Heart left ventricle (tissue), 13 donors: Measurements from ENCODE around the gene TEN1.

Experiments
- CTCF ChIP-seq, 12 donors: fragments of 200-600 bp; sonication (generic) in 4 of 12; IDR thresholded peaks; one replicate each; pipeline versions ENCODE4 v1.5.0 to v1.8.0; 2018 to 2022; ENCODE audit warnings: antibody characterized with exemption in 12 of 12, mild to moderate bottlenecking in 5 of 12
- POLR2A ChIP-seq, 2 donors: fragments of 450-650 bp; IDR thresholded peaks; one replicate each; pipeline ENCODE4 v1.6.1; 2017; ENCODE audit warnings: antibody characterized with exemption in 2 of 2, mild to moderate bottlenecking in 2 of 2, moderate library complexity in 2 of 2
- donor health status: ischemic (EF 13 %, LVEDD 7.1; RV severe dilation, severe dysfunction).
- donor health status: DM: no; HTN: yes; CAD: no.
- donor health status: DM: no; HTN: no; CAD: no.
- donor health status: ischemic (EF 25% LVEDD 6.9; RV normal size, moderate dysfunction).
- donor health status: ischemic (EF 25% LVEDD 5.7; RV mildly dilated, moderate dysfunction).
- donor health status: ischemic (EF 35%, LVEDD 5.7; RV mildly dilated, moderate dysfunction).
- donor health status: nonischemic (EF 11% LVEDD 7.7; RV severe dilation, severe dysfunction).
- donor health status: DM: yes; HTN: yes; CAD: no.
- donor health status: PGD.
- donor health status: ischemic (EF 29% LVEDD 5.4; RV normal size, mild dysfunction).
- donor health status: nonischemic (EF 23%, LVEDD 6.1; RV moderate dilation, normal function).

DNA sequence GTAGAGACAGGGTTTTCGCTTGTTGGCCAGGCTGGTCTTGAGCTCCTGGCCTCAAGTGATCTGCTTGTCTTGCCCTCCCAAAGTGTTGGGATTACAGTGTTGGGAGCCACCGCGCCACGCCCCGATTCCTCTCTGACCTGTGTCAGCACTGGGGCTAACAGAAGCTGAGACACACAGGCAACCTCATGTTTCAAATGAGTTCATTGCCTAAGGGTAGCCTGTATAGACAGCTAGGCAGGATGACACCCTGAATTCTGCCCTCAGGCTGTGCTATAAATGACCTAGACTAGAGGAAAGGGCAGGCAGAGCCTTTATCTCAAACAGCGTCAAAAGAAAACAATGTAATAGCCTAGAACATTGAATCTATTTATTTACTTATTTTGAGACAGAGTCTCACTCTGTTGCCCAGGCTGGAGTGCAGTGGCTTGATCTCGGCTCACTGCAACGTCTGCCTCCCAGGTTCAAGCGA lies 19.3 kb downstream of the TEN1 start:
- no peak for TF ChIP-seq CTCF (IDR thresholded peaks at IDR 0.05)
- no peak for TF ChIP-seq POLR2A (IDR thresholded peaks at IDR 0.05)
